Fibroblast of skin of left quadriceps (primary cell): ENCODE measurements around the gene TENM4.

ENCODE experiments used
- DNase-seq, 2 experiments: peaks; one replicate each; pipeline ENCODE4 v3.0.0-alpha.2; 2013; ENCODE audit warnings: low read depth in 2 of 2

The TENM4 gene

GRCh38 chr11:78717041-78717440 lies 723.8 kb downstream of the TENM4 start:
- no peak for DNase-seq

- DNase-seq: peak; percentile 37 to 44
Measured at GRCh38 chr11:78715639-78716311, 725.1 kb downstream of the TENM4 start.

- DNase-seq: no peak
Measured at GRCh38 chr11:78714539-78714938, 726.3 kb downstream of the TENM4 start.

- DNase-seq: no peak
Measured at GRCh38 chr11:78711735-78712134, 729.1 kb downstream of the TENM4 start.

GRCh38 chr11:78710417-78710816 lies 730.4 kb downstream of the TENM4 start:
- no peak for DNase-seq

GRCh38 chr11:78708388-78708787 lies 732.4 kb downstream of the TENM4 start:
- DNase-seq: no peak

GRCh38 chr11:78706551-78706950 lies 734.3 kb downstream of the TENM4 start:
- DNase-seq: no peak

GRCh38 chr11:78704811-78705210 lies 736.0 kb downstream of the TENM4 start:
- no peak for DNase-seq

- DNase-seq: no peak
Measured at GRCh38 chr11:78699609-78700135, 741.2 kb downstream of the TENM4 start.

GRCh38 chr11:78698612-78699011 lies 742.2 kb downstream of the TENM4 start:
- peak; percentile 3 to 5 for DNase-seq

- no peak for DNase-seq
Measured at GRCh38 chr11:78696177-78696576, 744.7 kb downstream of the TENM4 start.

GRCh38 chr11:78694152-78694551 lies 746.7 kb downstream of the TENM4 start:
- no peak for DNase-seq

- DNase-seq: no peak
Measured at GRCh38 chr11:78691215-78691614, 749.6 kb downstream of the TENM4 start.

- DNase-seq: no peak
Measured at GRCh38 chr11:78690352-78690987, 750.4 kb downstream of the TENM4 start.

- no peak for DNase-seq
Measured at GRCh38 chr11:78689585-78690153, 751.2 kb downstream of the TENM4 start.

- no peak for DNase-seq
Measured at GRCh38 chr11:78689101-78689500, 751.7 kb downstream of the TENM4 start.

GRCh38 chr11:78688460-78688859 lies 752.4 kb downstream of the TENM4 start:
- DNase-seq: no peak

GRCh38 chr11:78685156-78685555 lies 755.7 kb downstream of the TENM4 start:
- no peak for DNase-seq

- no peak for DNase-seq
Measured at GRCh38 chr11:78684377-78684776, 756.5 kb downstream of the TENM4 start.

GRCh38 chr11:78683774-78684173 lies 757.1 kb downstream of the TENM4 start:
- no peak for DNase-seq

GRCh38 chr11:78676026-78676557 lies 764.7 kb downstream of the TENM4 start:
- no peak for DNase-seq

- no peak for DNase-seq
Measured at GRCh38 chr11:78672850-78673620, 767.8 kb downstream of the TENM4 start.
